Measurements from ENCODE around the gene ADAMTS1.

Gene ADAMTS1

GRCh38 chr21:26812173-26812572, 33.0 kb downstream of the ADAMTS1 start:
- DNase-seq (ENCODE audit: low read depth), result no peak

DNA sequence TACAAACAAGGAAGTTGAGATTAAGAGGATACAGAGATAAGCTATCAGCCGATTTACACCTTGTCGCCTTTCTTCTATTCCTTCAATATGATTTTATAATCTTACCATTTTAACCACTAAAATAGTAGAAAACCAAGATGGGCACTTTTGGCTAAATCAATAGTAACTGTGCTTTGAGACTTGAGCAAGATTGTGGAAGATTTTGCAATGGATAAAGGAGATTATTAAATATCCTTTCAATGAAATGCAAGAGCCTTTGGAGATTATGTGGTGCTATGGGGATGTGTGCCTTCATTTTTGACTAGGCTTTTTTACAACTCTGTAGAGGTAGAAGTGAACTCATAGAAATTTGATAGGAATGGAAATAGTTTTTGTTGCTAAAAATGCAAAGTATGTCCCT, 33.7 kb downstream of the ADAMTS1 start:
- no peak for DNase-seq (ENCODE audit: low read depth)

DNA sequence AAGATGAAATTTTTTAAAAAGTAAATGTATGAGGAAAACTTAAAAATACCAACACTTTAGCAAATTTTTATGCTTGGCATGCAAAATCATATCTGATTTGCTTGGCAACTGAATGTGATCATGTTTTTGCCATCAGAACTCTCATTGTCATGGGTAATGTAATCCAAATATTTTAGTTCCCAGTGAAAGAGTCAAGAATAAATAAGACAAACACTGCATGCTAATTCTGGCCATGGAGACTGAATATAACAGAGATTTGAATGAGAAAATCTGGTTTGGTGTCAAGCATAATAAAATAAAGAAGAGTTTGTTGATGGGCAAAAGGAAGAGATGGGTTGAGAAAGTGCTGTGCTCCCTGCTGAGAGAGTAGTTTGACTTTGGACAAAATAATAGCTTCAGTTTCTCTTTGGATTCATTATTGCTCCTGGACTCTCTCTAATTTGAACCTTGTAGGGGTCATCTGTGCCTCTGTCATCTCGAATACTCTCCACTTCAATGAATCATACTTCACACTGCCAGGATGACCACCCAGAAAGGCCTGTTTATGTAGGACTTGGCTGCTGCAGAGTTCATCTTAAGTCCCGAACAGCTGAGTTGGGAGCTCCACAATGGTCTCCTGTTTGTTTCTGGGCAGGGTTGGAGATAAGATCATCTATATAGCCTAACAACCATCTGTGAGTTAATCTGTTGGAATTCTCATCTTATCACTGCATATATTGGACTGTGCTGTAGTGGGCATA, 34.4 kb downstream of the ADAMTS1 start:
- no peak for DNase-seq (ENCODE audit: low read depth)

DNA sequence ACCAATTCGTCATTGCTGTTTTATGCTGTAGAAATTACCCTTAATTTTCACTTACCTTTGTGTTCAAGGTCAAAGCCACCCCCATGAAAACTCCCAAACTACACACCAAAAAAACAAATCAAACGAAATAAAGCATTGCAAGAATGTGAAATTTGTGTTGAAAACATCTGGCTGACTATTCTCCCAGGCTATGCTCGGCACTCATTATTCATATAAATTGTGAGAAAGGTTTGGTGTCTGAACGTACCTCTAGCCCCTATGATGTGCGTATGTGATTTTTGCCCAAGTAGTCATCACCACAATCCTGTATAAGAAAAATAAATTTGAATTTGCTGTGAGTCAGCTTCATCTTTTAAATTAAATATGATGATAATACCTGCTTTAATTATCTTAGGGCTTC, 34.9 kb downstream of the ADAMTS1 start:
- no peak for DNase-seq (ENCODE audit: low read depth)

GRCh38 chr21:26809745-26810144, 35.5 kb downstream of the ADAMTS1 start:
- DNase-seq (ENCODE audit: low read depth), result no peak

- DNase-seq (ENCODE audit: low read depth), result no peak
Observed at GRCh38 chr21:26806801-26807295, 38.4 kb downstream of the ADAMTS1 start.

DNA sequence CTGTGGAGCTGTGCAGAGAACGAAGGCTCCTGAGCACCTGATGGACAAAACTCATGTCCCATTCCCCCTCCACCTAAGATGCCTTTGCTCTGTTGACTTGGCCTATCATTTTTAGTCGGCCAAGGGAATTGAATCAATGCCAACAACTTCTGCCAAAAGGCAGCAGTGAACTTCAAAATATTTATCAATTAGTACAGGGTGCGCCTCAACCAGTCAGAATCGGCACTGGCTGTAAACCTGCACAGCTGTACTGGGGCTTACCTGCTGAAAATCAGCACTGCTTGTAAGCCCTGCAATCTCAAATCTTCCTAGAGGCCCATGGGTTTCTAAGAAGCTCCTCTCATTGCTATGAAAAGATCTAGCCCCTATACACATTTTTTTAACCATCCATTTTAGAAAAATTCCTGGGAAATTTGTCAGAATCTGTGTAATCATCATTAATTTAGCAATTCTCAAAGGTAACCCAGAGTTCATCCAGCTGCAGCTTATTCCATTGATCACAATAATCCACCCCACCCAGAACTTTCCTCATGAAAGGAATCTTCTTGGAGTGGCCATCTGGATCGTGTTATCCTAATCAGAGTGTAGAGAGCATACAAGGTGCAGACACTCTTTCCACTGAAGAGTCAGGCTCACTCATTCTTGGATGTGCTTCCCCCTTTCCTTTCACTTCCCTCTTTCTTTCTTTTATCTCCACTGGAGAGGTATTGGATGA, 40.2 kb downstream of the ADAMTS1 start:
- no peak for DNase-seq (ENCODE audit: low read depth)

DNA sequence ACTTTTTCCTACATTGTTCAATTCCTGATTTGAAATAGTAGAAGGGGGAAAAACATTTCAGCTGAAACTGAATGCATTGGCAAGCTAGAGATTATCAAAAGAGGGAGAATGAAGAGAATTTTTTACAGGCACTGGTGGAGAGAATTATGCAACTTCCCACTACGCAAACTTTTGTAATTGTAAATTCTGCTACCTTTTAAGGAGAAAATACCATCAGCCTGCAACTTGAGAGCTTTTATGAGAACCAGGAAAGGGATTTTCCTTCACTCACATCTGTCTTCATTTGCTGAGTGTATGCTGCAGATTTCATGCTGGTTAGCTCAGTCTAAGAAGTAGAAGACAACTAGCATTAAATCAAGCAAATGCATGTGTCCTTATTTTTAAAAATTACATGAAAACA, 43.7 kb downstream of the ADAMTS1 start:
- no peak for DNase-seq (ENCODE audit: low read depth)

GRCh38 chr21:26800970-26801431, 44.2 kb downstream of the ADAMTS1 start:
- no peak for DNase-seq (ENCODE audit: low read depth)

DNA sequence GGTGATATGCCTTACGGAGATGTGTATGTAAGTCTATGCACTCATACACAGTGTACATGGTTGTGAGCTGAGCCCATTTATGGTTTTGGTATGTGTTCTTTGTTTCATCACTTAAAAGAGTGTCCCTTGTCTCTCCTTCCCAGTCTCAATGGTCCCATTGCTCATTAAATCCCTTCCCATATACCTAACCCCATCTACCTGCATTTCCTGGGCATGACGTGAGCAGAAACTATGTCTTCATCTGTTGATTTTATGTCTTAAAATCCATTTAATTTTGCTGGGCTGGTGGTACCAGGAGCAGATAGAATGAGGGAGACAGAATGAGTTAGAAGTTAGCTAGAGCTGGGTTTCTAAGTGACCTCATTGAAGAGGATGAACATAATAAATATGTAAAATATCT, 44.8 kb downstream of the ADAMTS1 start:
- no peak for DNase-seq (ENCODE audit: low read depth)

- no peak for DNase-seq (ENCODE audit: low read depth)
Observed at GRCh38 chr21:26800001-26800400, 45.2 kb downstream of the ADAMTS1 start.

DNA sequence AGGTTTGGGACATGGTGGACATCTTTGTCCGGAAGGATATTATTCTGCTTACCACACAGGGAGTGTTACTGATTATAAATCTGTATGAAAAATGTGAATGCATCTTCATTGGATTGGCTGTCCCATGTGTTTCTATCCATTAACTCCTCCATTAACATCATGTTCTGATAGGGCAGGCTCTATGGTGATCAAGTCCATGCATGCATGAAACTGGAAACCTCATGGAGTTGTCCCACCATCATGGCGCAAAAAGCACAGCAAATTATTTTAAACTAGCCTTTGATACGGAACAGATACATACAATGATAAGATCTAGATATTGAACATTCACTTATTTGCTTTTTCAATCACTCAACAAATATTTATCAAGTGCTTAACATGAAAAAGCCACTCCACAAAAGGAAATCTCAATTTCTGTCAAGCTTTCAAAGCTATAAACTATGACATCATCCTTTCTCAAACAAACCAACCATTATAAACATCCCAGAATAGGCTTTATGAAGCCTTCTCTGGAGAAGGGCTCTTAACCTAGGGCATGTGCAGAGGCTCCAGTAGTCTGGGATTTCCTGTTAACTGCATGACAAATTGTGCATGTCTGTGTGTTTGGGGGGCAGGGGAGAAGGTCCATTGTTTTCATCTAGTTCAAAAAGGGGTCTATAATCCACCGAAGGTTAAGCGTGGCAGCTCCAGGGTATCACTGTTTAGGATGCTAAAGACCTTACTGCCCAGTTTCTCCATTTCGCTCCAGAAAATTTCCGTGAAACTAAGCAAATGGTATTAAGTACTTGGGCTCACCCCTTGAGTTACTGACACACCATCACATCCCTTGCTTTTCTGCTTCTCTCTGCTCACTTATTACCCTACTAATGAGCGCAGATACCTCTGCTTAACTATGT, 46.1 kb downstream of the ADAMTS1 start:
- DNase-seq (ENCODE audit: low read depth), result no peak

DNA sequence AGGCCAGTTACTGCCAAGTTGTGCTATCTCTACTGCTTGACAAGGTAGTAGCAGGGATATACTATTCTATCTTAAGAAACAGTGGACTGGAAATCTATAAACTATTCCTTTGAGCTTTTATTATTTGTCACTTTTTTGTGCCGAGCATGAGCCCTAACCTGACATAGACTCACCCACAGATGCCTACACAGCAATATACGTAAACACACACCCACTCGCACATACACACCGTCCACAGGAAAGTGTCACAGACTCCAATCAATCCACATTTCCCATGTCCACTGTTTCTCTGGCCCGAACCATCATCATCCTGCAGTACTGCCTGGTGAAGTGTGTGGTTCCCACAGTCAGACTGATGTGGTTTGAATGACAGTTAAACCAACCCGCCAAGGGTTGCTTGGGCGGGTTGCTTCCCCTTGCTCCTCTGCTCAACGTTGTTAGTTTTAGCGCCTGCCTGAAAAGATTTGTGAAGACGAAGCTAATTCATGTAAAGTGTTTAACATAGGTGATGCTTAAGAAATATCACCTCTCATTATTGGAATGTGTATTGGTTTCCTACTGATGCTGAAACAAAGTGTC, 47.2 kb downstream of the ADAMTS1 start:
- DNase-seq (ENCODE audit: low read depth), result no peak

DNA sequence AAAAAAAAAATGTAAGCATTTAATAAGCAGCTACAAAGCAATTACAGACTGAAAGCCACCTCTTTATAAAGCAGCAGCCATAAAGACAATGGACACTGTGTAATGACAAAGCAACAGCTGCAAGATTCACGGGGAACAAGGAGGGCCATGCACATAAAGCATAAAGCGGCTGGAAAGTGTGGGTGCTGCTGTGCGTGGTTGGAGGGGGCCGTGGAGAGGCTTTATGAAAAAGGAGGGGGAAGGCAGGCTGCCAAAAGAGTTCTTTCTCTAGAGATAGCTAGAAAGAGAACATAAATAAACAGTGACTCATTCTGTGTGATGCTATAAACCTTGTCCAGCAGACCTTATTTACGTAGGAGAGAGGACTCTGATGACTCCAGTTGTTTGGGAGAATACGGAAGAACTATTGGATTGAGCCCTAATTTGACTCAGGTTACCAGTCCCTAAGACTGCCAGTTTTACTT, 49.3 kb downstream of the ADAMTS1 start:
- no peak for DNase-seq (ENCODE audit: low read depth)

- DNase-seq (ENCODE audit: low read depth), result no peak
Observed at GRCh38 chr21:26795412-26795805, 49.8 kb downstream of the ADAMTS1 start.

- DNase-seq (ENCODE audit: low read depth), result no peak
Observed at GRCh38 chr21:26794597-26795411, 50.4 kb downstream of the ADAMTS1 start.

GRCh38 chr21:26790296-26790695, 54.9 kb downstream of the ADAMTS1 start:
- no peak for DNase-seq (ENCODE audit: low read depth)

- DNase-seq (ENCODE audit: low read depth), result no peak
Observed at GRCh38 chr21:26788790-26789189, 56.4 kb downstream of the ADAMTS1 start.
